GM12874 (cell line): Measurements from ENCODE around the gene RAB37.

Experiments
- TF ChIP-seq, protein P1 (sequence below): IDR thresholded peaks from 2 replicates; pipeline ENCODE4 v1.5.1; 2011; ENCODE audit warnings: low read depth, mild to moderate bottlenecking, control low read depth, low read length, moderate library complexity; ENCODE audit not compliant: insufficient read depth

Gene RAB37

DNA sequence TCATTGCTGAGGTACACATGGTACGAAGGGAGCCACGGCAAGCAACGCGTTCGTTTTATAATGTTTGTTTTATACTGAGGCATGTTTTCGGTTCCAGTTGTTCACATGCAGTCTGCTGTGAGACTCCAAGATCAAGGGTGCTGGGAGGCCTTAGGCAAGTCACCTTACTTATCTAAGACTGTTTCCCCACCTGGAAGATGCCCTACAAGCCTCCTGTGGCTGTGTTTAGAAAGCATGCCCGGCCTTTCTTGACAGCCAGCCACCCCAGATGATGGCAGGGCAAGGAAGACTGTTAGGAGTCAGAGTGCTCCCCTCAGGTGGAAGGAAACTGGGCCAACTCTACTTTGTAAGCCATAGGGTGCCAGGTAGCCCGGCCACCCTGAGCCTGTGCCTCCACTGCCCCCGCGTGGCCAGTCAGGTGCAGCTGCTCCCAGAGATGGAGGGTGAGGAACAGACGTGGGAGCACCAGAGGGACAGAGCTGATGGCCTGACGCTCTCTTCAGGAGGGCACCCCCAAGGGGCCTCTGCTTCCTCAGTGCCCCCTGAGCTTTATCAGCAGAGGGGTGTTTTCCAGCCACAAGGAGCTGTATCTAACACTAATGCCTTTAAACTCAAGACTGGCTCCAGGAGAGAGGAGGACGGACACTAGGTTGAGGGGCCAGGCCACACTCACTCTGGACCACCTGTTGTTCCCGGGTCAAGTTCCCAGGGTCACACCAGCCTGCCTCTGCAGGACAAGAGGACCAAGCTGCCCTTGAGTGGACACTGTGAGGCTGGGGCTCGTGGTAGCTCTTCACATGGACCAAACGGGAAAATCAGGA, 33.7 kb downstream of the RAB37 start:
- TF ChIP-seq, protein P1, sequence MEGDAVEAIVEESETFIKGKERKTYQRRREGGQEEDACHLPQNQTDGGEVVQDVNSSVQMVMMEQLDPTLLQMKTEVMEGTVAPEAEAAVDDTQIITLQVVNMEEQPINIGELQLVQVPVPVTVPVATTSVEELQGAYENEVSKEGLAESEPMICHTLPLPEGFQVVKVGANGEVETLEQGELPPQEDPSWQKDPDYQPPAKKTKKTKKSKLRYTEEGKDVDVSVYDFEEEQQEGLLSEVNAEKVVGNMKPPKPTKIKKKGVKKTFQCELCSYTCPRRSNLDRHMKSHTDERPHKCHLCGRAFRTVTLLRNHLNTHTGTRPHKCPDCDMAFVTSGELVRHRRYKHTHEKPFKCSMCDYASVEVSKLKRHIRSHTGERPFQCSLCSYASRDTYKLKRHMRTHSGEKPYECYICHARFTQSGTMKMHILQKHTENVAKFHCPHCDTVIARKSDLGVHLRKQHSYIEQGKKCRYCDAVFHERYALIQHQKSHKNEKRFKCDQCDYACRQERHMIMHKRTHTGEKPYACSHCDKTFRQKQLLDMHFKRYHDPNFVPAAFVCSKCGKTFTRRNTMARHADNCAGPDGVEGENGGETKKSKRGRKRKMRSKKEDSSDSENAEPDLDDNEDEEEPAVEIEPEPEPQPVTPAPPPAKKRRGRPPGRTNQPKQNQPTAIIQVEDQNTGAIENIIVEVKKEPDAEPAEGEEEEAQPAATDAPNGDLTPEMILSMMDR = peak; percentile 70

DNA sequence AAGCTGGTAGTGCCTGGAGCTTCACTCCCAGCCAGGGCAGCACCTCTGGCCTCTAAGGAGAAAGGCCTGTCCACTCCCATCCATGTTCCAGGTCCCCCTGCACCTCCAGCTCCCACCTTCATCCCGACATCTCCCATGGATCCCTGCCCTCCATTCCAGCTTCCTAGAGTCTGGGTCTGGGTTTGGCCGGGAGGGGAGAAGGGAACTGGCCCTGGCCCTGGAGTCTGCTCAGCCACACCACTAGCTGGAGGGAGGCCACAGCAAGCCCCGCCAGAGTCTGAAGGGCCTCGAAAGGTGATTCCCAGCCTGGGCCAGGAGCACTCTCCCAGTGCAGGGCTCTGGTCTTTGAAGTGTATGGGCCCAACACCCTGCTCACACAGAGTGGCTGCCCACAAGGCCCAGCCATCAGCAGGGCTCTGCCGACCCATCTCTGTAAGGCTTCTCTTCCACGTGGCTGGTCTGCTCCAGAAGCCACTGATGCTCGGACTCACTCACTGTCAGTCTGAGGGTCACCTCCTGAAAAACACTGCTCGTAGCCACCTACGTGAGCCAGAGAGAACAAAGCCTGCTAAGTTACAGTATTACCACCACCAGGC, 34.4 kb downstream of the RAB37 start:
- TF ChIP-seq, protein P1 = no peak

DNA sequence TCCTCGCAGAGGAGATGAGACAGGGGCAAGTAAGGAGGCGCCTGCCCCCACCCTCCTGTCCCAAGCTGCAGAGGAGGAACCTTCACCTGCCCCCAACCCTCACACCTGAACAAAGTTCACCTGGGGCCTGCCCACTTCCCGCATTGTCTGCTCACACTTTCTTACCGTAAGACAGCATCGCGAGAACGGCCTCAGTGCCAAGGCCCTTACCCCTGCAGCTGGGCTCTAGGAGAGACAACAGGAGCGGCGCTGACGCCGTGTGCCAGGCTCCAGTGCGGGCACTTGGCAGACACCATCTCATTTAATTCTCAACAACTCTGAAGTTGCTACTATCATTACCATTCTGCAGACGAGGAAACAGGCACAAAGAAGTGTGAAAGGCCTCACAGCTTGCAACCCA, 35.0 kb downstream of the RAB37 start:
- TF ChIP-seq, protein P1 = no peak

DNA sequence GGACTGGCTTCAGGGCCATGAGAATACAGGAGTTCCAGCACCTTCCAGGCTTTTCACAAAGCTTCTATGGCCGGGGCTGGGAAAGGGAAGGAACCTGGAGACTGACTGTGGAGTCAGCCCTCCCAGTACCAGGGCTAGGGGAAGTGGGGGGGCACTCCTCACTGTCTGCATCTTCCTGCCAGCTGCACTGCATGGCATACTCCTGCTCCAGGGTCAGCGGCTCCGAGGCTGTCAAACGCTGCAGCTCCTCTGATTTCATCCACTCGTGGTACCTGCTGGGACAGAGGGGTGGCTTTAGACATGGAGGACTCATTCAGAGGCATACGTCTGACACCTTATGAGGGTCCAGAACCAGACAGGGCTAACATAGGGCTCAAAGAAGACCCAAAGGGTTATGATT, 36.4 kb downstream of the RAB37 start:
- TF ChIP-seq, protein P1 = no peak

DNA sequence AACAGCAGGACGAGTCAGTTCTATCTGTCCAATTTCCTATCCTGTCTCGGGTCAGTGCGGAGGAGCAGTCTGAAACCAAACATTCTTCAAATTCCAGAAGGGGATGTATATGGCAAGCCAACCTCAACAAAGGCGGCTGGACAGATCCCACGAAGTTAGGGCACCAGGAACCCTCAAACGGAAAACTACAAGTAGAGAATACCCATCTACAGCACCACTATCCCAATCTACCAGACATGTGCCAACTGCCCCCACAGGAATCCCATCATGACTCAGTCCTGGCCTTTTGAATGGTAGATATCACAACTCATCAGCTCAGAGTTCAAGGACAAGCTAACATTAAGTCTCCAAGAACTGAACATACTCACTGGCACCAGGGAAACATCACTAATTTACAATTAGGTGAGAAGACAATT, 36.8 kb downstream of the RAB37 start:
- TF ChIP-seq, protein P1 = no peak

DNA sequence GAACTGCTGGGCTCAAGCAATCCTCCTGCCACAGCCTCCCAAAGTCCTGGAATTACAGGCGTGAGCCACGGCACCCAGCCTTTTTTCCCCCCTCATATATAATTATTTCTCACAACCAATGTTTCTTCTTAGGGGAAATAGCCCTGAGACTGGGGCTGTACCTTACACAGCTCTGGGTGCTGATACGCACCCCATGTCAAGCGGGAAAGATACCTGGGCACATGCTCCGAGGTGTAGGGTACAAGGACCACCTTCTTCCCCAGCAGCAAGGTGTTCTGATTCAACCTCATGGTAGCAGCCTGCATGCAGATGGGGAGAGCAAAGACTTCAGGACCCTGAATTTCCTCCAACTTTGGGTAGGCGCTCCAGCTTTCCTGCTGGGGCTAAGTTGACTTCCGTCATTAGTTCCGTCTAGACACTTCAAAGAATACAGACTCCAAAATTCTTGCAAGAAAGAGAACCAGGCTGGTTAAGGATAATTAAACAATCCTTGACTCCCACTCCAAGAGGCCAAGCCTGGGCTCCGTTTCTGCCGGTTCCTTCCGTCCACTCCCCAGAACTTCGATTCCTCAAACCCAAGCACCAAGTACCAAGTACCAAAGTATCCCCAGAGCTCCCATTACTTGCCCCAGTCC, 38.5 kb downstream of the RAB37 start:
- TF ChIP-seq, protein P1 = no peak
